GM21528 (cell line): ENCODE data around the gene DNTT.

Experiments
- ATAC-seq: cut with Tn5 transposase; IDR thresholded peaks from one replicate; pipeline ENCODE4 v1.9.1; 2021; ENCODE audit warnings: mild to moderate bottlenecking, moderate library complexity; ENCODE audit not compliant: unreplicated experiment, low FRiP score

The DNTT gene

DNA sequence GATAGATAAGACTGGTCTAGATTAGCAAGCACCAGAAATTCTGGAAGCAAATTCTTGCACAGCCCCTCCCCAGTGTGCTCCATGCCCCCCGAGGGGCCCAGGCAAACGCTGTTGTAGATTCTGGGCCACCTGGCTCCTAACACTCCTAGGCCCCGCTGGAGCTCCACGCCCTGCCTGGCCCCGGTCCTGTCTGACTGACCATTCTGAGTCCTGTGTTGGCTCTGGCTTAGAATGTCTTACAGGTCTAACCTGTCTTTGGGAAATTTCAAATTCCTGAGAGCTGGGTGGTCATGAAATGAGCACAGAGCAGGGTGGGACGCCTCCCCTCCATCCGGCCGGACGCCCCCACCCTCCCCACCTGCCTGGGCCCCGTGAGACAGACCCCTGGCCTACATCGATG, 67.1 kb downstream of the DNTT start:
- no peak for ATAC-seq

DNA sequence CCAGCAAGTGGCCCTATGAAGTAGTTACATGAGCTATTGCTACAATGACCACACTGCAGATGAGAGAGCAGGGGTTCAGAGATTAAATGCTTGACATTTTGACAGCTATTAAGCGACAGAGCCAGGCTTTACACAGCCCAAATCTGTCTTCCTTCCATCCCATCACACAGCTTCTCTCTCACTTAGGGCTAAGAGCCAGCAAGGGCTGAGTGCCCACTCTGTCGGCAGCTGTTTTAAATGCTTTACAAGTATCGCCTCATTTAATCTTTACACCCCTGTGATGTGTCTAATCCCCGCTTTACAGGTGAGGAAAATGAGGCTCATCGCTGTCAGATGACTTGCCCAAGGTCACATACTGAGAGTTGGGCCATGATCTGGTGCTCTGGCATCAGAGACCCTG, 69.8 kb downstream of the DNTT start:
- ATAC-seq: no peak

DNA sequence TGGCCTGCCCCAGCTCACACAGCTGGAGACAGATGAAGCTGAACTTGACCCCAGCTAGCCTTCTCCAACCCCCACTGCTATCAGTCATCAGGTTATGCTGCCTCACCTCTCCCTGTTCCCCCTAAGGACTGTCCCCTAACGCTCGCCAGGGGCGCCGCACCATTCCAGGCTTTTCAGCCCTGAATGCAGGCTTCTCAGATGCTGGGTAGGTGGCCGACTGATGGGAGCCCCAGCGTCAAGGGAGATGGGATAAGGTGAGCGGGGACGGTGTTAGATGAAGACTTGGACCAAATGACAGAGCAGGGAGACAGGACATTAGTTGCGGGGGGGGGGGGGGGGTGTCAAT, 70.4 kb downstream of the DNTT start:
- ATAC-seq: no peak

DNA sequence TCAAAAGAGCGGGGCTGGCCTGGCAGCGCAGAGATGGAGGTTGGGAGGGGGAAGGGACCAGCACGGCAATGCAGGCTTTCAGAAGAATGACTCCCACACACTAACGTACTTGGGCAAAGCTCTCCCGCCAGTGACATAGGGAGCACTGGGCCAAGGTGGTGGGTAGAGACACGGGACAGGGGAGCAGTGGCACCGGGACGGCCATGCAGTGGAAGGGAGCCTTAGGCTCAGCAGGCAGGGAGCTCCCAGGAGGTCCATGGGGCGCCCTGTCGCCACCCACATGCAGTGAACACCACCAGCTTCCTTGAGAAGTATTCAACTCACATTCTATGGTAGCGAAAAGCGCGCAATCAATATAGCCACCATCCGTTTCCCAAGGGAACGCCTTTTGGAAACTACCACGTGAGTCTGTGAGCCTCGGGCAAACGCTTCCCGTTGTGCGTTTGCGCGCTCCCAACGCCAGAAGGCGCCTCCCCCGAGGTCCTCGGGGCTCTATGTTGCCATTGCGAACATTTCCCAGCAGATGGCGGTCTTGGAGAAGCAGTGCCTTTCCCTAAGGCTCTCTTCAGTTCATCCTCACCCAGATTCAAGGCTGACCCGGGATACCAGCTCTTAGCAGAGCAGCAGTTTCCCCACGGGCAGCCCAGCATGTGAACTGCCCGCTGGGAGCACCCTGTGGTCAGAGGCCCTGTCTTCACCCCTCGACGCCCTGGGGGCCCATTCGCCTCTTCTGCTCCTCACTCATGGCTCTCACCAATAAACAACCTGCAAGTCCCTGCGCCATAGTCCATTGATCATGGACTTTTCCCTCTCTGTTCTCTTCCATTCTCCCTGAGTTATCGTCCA, 71.0 kb downstream of the DNTT start:
- peak; percentile 60 for ATAC-seq

DNA sequence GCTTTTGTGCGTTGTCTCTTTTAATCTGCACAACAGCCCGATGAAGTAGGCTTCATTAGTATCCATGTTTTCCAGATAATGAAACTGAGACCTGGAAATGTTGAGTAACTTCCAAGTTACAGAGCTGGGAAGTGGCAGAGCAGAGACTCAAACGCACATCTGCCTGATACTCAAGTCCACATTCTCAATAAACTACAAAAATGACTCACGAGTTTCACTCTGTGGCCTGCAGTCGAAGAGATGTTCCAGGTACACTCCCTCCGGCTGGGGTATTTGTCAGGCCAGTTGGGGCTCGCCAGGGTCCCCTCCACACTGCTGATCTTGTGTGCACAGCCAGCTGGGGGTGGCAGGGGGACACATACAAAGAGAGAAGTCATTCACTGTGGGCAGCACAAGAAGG, 72.2 kb downstream of the DNTT start:
- no peak for ATAC-seq

DNA sequence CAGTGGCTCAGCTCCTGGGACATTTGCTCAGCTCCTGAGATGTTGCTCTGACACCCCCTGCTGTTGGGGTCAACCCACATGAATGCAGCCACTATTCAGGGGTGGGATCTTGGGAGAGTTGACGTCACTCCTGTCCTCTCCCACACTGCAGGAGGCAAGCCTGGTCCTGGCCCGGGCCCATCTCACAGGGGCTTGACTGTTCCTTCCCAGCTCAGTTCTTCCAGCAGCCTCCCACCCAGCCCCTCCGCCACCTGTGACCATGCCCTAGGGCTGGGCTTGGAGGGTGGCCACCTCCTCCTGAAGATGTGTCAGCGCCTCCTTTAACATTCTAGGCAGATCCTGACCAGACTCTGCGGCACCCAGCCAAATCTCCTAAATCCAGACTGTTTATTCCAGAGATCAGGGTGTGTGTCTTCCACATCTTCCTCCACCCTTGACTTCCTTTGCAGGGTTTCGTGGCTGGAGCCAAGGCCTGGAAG, 73.6 kb downstream of the DNTT start:
- ATAC-seq: no peak

DNA sequence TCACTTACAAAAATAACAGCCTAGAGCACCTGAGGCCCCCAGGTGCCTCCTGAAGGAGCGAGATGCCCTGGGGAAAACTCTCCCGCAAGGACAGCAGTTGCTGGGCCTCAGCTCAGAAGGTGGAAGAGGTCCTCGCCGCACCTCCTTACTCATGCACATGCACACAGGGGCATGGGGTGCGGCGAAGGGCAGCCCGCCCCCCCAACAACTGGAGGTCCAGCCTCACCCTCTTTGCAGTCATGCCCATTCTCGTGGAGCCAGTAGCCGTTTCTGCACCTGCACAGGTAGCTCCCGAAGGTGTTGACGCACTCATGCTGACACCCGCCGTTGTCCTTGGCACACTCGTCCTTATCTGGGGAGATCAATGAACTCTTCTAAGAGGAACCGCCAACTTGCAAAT, 74.5 kb downstream of the DNTT start:
- no peak for ATAC-seq

DNA sequence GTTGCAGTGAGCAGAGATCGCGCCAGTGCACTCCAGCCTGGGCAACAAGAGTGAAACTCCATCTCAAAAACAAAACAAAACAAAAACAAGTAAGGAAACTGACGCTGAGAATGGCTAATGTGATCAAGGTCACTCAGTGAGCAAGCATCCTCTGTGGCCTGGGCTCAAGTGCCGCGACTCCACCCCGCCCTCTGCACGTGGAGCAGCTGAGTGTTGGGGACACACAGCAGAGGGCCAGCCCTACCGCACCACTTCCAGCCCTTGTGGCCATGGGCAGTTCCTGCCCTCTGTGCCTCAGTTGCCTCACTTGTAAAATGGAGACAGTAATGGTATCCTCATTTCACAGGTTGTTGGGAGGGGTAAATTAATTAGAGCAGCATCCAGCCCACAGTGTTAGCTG, 75.5 kb downstream of the DNTT start:
- no peak for ATAC-seq

DNA sequence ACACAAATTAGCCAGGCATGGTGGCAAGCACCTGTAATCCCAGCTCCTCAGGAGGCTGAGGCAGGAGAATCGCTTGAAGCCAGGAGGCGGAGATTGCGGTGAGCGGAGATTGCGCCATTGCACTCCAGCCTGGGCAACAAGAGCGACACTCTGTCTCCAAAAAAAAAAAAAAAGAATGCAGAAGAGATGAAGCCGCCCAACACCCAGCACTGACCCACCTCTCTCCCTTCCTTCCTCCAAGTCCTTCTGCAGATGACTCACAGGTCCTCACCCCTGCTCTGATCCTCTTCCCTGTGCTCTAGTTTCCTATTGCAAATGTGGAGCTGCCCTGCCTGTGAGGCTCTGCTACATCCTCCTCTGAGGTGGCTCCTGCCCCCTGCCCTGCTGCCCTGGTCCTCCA, 76.6 kb downstream of the DNTT start:
- ATAC-seq: no peak

DNA sequence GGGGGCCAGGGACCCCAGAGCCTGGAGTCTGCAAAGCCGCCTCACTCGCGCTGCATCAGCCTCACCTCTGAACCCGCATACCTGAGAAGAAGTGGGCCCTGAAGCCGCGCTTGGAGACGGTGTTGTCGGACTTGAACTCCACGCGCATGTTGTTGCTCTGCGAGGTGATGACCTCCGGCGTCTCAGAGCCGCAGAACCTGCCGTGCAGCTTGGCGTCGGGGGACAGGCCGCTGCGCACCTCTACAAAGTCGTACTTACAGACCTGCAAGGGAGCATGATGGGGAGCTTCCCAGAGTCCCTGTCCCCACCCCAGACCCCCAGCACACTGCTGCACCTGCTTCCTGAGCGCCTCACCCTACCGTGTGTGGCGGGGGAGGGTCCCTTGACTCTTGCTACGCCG, 80.3 kb downstream of the DNTT start:
- ATAC-seq: no peak

DNA sequence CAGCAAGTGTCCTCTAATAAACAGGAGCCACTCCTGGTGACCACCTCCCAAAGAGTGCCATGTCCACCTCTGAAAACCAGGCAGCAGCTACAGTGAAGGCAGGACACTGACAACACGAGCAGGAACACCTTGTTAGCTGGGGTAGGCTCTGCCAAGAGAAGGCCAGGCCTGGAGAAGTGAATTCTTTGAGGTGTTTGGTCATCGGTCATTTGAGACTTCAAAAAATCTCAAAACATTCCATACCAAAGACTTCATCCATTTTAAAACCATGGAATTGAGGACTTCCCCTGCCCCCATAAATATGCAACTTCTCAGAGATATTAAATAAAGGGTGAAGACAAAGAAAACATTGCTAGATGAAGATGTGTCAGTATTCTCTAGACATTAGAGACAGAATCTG, 82.9 kb downstream of the DNTT start:
- no peak for ATAC-seq

DNA sequence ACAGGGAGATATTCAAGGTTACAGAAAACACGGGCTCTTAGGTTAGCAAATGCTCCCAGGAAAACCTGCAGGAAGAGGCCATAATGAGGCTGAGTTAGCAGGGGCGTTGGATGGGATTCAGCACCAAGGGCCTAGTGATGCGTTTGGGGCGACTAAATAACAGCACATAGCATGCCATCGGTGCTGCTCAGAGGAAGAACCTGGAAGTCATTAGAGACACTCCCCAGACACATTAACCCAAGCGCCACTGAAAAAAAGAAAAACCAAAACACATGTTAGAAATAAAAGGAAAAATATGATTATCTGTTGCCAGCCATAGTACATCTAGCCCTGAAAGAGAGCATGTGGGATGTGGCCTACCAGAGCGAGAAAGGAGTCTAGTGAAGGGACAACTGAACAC, 83.4 kb downstream of the DNTT start:
- no peak for ATAC-seq
